GM21447 (cell line): ENCODE measurements around the gene TAF1B.
A peak's percentile ranks its signal among the peaks of the same experiment; 100 is the strongest.

Experiments used
- ATAC-seq: cut with Tn5 transposase; IDR thresholded peaks from one replicate; pipeline ENCODE4 v1.9.1; 2021; ENCODE audit not compliant: unreplicated experiment

TAF1B gene

DNA sequence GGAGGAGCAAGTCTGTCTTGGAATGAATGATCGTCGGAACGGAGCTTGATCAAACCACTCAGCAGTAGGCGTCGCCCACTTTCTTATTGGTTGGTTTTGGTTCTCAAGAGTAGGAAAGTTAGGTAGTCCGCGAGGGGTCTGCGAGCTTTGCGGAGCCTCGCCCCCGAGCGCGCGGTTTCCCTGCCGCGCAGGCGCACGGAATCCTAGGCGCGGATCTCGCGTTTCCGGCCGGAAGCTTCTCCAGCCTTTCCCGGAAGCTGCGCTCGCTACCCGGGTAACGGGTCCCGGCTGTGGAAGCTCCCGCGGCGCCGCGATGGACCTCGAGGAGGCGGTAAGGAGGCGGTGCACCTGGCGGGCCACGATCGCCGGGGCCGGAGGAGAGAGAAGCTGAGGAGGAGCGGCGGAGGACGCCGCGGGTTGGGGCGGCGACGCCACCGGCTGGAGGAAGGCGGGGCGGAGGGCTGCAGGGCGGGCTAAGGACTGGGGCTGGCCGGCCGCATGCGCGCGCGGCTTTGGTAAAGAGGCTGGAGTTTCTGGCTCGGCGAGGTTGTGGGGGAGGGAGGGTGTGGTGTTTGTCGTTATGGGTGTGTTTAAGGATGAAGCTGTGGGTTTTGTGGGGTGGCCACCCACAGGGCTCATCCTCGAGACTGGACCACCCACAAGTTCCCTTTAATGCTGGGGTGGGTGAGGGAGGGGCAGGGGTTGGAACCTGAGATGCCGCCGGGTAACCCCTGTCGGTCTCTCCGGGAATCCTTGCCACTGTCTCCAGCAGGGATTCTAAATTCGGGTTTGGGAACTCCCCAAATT lies at the start of gene TAF1B:
Gene TAF1B (plus strand): TSS at position 246 of the 807 bp plus-strand sequence. CDS start 68 bp downstream, at position 314.
- ATAC-seq, result peak; percentile 84

DNA sequence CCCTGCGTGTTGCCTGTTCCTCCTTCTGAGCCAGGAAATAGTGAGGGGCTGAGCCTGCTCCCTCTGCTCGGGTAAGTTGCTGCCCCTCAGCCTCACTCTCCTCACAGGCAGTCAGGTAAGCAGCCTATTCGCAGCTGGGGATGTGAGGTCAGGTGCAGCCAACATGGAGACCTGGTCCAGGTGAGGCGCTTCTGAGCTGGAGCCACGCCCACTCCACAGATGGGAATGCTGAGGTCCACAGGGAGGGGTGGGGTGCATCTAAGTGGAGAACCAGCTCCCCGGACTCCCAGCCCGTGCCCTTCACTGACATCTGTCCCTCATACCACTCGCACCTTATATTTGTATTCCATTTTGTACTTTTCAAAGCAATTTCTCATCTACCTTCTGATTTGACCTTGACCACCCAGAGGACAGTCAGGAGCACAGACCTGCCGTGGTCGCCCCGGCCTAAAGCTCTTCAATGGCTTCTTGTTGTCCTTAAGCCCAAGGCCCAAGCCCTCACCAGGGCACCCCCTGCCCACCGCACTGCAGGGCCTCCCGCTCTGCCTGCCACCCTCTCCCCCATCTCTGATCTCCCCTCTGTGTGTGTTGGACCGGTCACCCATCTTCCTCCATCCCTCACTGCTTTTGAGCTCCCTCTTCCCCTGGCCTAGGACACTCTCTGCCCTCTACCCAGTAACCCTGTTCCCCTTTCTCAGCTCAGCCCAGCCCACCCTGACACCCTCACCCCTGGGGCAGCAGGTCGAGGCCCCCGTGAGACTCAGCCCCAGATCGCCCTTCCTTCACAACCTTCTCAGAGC lies 49.2 kb upstream of the TAF1B start:
- ATAC-seq, result no peak

DNA sequence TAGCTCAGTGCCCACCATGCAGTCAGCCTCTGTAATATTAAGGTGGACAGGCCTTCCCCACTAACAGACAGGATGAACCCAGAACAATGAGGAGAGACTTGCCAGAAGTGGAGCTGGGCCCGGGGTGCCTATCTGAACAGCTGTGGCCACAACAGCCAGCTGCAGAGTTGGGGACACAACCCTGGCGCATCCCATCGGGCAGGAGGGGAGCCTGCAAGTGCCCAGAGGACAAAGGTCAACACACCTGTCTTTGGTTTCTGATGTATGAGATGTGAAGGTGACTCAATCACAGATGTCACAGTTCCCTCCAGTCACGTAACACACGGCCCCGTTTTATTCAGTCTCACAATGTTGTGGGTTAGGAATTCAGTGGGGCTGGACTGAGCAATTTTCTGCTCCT lies 48.2 kb upstream of the TAF1B start:
- no peak for ATAC-seq

DNA sequence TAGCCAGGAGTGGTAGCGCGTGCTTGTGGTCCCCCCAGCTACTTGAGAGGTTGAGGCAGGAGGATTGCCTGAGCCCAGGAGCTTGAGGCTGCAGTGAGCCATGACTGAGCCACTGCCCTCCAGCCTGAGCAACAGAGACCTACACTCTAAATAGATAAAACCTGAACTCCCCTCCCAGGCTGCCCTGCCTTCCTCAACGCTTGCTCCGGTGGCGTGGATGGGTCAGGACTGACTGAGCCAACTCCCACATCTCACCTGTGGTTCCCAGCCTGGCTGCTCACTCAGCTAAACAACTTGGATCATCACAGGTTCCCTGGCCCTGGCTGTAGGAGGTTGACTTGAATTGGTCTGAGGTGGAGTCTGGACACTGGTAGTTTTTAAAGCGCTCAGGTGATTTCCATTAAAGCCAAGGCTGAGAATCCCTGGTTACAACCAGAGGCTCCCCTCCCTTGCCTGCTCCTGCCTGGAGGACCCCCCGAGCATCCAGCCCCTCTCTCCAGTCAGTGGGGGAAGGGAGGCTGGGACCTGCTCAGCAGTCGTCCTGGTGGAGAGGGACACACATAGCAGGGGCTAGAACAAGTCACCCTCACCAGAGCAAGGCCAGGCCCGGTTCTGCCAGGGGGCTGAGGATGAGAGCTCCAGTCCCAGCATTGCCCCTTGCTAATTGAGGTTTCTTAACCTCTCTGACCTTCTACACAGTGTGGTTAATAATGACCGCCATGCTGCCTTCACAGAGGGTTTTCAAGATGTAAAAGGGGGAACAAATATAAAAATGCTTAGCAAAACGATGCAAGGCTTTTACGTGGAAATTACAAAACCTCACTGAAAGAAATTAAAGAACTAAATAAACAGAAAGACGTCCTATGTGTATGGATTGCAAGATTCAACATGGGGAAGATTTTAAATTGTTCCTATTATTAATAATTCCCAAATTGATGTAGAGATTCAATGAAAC lies 46.9 kb upstream of the TAF1B start:
- ATAC-seq, result no peak

- no peak for ATAC-seq
Observed at GRCh38 chr2:9797086-9797485, 46.2 kb upstream of the TAF1B start.

DNA sequence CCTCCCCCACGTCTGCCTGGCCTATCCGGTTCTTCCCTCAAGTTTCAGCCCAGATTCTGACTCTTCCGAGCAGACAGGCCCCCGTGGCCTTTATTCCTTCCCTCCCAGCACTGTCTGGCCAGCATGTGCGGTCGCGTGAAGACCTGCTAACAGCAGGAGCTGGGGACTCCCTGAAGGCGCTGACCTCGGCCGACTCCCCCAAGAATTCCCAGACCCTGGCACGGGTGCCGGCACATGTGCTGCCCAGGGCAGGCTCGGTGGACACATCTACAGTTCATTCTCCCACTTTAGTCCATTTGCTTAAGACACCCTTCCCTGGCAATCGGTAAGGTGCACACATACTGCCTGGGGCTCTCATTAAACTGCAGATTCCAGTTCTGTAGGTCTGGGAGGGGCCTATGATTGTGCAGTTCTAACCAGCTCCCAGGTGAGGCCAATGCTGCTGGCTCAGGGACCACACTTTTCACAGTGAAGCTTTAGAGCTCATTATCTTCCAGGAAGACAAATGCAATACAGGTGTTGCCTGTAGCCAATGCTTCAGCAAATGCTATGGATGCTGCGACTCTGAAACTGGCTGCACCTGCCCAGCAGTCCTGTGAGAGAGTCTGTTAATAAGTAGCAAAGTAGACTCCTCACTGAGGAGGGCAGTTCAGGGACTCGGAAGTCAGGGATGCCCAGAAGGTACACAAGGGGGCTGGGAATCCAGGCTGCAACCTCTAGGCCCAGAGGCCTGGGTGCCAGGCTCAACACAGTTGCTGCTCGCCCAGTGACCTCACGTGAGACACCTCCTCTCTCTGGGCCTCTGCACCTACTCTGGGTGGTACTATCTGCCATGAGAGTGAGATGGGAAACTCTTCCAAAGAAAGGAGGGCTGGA lies 45.4 kb upstream of the TAF1B start:
- ATAC-seq, result no peak

DNA sequence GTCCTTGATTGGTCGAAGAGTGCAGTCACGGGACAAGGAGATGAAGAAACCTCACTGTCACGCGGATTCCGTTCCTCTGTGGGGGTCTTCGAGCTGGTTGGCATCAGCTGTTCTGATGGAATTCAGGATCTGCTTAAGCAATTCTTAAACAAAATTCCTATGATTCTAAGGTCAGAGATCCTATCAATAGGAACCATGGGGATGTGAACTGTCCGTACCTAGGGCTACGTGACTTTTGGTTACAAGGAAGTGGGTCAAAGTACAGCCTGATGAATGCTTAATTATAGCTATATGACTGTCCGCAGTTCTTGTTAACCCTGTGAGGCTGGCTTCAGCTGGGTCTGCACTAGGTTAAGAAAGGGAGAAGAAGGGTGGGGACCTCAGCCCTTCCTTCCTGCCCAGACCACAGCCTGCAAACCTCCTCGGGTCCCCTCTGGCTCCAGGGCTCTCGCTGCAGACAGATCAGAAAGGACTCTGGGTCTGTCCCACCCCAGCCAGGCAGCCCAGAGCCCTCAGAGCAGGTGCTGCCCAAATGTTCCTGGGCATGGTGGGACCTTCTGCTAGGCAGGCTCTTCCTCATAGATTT lies 44.2 kb upstream of the TAF1B start:
- ATAC-seq, result no peak

DNA sequence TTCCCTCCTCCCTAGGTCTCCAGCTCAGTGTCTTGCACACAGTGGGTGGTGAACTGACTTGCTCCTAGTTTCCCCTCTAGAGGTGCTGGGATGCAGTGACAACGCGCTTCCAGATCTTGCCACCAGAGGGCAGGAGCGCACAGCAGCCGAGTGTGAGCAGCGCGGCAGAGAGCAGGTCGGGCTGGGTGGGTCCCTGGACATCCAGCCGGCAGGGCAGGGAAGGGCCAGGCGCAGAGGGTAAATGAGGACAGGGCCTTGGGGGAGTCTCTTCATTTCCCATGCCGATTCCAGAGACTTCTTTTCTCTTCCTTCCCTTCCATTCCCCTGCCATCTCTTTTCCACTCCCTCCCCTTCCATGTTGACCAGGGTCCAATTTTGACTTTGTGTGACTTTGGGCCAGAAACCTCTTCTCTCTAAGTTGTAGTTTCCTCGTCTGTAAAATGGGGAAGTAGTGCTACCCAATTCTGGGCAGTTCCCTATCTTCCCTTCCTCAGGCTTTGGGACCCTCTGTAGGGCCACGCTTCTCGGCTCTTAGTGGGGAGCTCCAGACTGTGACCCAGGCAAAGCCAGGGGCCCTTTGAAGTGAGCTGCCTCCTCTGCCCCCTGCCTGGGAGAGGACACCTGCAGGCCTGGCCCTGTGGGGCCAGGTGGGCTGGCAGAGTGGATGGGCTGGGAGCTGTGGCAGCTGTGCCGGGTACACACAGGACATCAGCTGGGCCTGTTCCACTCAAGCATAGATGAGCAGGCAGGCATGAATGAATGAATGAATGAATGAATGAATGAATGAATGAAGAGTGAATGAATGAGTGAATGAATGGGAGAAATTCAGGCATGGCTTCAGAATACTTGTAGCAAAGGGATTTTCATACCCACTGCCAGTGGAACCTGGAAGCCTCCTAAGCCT lies 43.3 kb upstream of the TAF1B start:
- peak; percentile 86 for ATAC-seq

DNA sequence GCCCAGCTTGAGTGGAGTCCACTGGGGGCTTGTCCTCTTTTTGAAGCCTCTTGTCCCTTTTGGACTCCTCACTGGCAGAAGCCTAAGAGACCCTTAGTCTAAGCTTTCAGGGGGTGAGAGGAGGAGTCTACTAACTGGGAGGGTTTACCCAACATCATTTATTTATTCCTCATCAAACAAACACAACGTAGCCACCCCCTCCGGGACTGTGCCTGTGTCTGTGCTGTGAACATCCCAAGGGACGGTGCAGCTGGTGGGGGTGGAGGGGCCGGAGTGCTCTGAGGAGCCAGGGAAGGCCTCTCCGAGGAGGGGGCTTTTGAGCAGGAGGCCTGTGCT lies 42.7 kb upstream of the TAF1B start:
- no peak for ATAC-seq

DNA sequence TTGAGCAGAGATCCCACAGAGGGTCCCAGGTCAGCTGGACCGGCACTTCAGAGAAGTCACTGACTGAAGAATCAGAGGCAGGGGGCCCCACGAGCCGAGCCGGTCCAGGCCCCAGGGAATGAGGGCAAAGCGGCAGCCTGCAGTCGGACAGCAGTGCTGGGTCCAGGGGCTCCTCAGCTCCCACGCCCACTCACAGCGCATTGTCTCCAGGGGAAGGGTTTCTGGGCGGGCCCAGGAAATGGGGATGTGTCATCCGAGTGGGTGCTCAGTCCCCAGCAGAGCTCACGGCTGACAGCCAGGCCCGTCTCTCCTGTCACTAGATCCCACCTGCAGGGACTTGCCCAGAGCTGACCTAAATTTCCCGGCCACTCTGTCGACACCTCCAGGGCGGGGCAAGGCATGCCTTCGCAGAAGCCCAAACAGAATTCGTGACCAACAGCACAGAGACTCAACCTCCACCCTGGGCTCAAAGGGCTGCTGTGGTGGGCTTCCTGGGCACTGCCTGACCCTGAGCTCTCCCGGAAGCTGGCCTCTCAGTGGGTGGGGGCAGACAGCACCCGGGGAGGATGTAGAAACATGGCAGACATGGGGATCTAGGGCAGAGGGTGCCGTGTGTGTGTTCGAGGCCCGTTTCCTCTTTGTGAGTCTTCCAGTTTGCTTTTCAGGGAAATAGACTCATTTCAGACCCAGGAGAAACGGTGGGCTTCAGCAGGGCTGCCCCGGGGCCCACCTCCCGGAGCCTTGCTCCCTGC lies 42.1 kb upstream of the TAF1B start:
- ATAC-seq, result no peak

GRCh38 chr2:9802576-9802993 lies 40.7 kb upstream of the TAF1B start:
- no peak for ATAC-seq

GRCh38 chr2:9803023-9803805 lies 40.1 kb upstream of the TAF1B start:
- no peak for ATAC-seq

- no peak for ATAC-seq
Observed at GRCh38 chr2:9805435-9806297, 37.6 kb upstream of the TAF1B start.

DNA sequence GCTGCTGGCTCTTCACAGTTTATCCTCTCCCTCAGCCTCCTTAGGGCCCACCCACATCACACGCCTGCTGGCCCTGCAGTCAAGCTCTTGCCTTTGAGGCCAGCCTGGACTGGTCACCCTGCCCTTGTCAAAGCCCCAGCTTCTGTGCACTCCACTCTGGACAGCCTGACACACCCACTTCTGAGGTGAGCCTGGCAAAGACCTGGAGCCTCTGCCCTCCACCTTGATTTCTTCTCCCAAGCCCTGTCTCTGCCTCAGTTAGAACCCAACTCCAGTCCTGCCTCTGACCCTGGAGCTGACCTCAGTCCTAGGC lies 37.0 kb upstream of the TAF1B start:
- no peak for ATAC-seq

DNA sequence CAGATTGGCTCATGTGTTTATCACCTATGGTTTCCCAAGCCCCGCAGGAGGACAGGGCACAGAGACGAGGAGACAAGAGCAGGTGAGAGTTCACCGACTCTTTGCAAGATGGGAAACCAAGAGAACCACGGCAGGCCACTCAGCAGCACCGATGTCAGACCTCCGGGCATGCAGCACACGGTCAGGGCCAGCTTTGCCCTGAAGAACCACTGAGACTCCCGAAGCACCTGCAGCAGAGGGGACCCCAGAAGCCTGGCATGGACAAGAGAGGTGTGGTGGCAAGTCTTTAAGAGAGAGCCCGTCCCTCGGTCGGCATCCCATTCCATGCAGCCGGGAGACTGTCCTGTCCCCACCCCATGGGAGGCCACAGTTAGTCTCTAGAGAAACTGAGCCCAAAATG lies 36.6 kb upstream of the TAF1B start:
- no peak for ATAC-seq

- no peak for ATAC-seq
Observed at GRCh38 chr2:9807056-9807455, 36.2 kb upstream of the TAF1B start.
